Stomach (tissue), 4 donors: Measurements from ENCODE around the gene SIRT4.

Source experiments
- CTCF ChIP-seq, 7 experiments: fragments of 450-650 bp in 4 of 7; fragments of 200-600 bp in 3 of 7; sonication (generic) in 3 of 7; IDR thresholded peaks; one replicate each; pipeline ENCODE4 v1.5.1; 2016 to 2019; ENCODE audit warnings: antibody characterized with exemption in 7 of 7, control low read depth in 2 of 7, mild to moderate bottlenecking in 1 of 7
- POLR2A ChIP-seq, 4 donors: fragments of 450-650 bp; IDR thresholded peaks; one replicate each; pipeline ENCODE4 v1.6.1; 2016; ENCODE audit warnings: antibody characterized with exemption in 4 of 4, control low read depth in 2 of 4, mild to moderate bottlenecking in 1 of 4, moderate library complexity in 1 of 4
- POLR2AphosphoS5 ChIP-seq, 3 donors: sonication (generic); formaldehyde crosslinking; IDR thresholded peaks; one replicate each; pipeline ENCODE4 v1.6.1; 2016; ENCODE audit warnings: antibody characterized with exemption in 3 of 3

GRCh38 chr12:120264086-120264903, 37.8 kb upstream of the SIRT4 start:
- TF ChIP-seq CTCF (IDR thresholded peaks at IDR 0.05) (no peak), POLR2A (IDR thresholded peaks at IDR 0.05) (no peak), POLR2AphosphoS5 (IDR thresholded peaks at IDR 0.05) (no peak)
